Measurements from ENCODE around the gene EVL. TPM values are rescaled to one million over a fixed set of nuclear protein-coding genes. Genes with fewer than 3 reads are reported as not detected.

Gene EVL
- total RNA-seq, 2 experiments from 2014 or later: 340 to 351 TPM

DNA sequence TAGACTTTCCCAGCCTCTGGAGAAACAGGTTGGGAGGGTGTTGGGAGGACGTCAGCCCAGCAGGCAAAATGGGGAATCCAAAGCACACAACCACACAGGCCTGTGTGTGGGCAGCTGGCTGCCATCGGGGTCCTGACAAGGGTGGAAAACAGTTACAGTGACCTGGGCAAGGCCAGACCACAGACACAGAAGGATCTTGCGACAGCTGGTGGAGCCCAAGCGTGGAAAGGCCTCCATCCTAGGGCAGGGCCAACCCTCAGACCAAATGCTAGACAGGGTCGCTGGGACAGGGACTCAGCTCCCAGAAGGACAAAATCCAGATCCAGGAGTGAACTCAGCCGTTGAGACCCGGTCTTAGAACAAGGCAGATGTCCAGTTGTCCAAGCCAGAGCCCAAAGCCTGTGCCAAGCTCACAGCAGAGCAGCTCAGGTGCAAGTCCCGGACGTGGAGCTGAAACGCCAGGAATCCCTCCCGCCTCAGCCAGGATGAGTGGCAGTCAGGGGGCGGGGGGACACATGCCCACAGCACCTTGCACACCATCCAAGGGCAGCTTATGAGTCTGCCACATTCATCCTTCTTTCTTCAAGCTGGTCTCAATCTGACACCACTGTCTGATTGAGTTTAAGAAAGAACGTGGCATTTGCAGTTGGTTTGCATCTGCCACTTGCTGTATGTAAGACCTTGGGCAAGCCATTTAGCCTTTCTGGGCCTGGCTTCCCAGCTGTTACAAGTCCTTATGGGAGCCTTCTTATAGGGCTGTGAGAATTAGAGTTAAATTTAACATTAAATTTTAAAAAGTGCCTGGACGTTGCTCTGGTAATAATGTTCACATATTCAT lies 56.6 kb downstream of the EVL start:
- intact Hi-C loops (cut with micrococcal nuclease): no loop called here
- Mint-ChIP-seq H3K4me3 (no peak overlapping the region), H3K36me3 (ENCODE audit: low read depth) (peaks cover 44% of the 10 kb centered on the region), H3K4me1 (ENCODE audit: low read depth) (peaks cover 24% of the 10 kb centered on the region), H3K27ac (peak overlapping the region; percentile 30), H3K27me3 (no peaks in the 10 kb centered on the region), H3K9me3 (no peaks in the 10 kb centered on the region)
- DNase-seq (no peak), ATAC-seq (no peak)
- TF ChIP-seq, protein P1, sequence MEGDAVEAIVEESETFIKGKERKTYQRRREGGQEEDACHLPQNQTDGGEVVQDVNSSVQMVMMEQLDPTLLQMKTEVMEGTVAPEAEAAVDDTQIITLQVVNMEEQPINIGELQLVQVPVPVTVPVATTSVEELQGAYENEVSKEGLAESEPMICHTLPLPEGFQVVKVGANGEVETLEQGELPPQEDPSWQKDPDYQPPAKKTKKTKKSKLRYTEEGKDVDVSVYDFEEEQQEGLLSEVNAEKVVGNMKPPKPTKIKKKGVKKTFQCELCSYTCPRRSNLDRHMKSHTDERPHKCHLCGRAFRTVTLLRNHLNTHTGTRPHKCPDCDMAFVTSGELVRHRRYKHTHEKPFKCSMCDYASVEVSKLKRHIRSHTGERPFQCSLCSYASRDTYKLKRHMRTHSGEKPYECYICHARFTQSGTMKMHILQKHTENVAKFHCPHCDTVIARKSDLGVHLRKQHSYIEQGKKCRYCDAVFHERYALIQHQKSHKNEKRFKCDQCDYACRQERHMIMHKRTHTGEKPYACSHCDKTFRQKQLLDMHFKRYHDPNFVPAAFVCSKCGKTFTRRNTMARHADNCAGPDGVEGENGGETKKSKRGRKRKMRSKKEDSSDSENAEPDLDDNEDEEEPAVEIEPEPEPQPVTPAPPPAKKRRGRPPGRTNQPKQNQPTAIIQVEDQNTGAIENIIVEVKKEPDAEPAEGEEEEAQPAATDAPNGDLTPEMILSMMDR (IDR thresholded peaks at IDR 0.05): no peak
- POLR2A ChIA-PET: interaction anchor here (3.9 kb wide), 1 partner anchor 9 kb away, joined by 17 read pairs; no protein-coding TSS in a partner anchor
- CTCF ChIA-PET: interaction anchor here (1.4 to 2.1 kb wide), 3 partner anchors 14 to 55 kb away, joined by 3 to 5 read pairs (median 5); no protein-coding TSS in a partner anchor

DNA sequence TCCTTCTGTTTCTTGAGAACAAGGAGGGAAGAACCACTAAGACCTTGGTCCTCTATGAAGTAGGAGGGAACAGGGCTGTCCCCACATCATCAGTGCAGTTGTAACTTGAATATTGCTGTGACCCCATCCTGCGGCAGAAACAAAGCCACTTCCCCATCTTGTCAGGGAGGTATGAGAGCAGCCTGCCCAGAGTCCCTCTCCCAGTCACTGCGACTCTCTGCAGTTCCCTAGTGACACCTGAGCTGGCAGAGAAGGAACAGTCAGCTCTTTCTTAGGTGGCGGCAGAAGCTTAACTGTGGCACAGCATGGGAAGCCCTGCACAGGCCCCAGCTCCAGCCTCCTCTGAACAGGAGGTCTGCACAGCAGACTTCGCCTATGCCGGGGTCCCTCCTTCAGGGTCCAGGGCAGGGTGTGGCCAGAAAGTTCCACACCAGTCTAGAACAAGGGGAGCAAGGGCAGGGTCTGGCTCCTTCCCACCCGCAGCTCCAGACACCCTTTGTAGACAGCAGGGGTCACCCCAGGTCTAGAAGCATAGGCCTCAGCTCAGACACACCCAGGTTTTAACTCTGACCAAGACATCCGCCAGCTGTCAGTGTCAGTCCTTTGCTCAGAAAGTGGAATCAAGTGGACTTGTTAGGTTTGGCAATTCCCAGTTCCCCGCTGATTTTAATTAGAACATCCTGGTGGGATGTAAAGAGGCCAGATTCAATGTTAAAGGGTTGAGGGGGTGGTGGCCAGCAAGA lies 57.4 kb downstream of the EVL start:
- CTCF ChIA-PET: interaction anchor here (1.4 to 2.1 kb wide), 3 partner anchors 15 to 56 kb away, joined by 3 to 5 read pairs (median 5); no protein-coding TSS in a partner anchor
- H3K27me3 Mint-ChIP-seq: no peaks in the 10 kb centered on the region
- no peak for DNase-seq
- H3K27ac Mint-ChIP-seq: peak overlapping the region; percentile 30
- H3K9me3 Mint-ChIP-seq: no peaks in the 10 kb centered on the region
- peaks cover 20% of the 10 kb centered on the region for H3K4me1 Mint-ChIP-seq (ENCODE audit: low read depth)
- ATAC-seq: no peak
- peaks cover 44% of the 10 kb centered on the region for H3K36me3 Mint-ChIP-seq (ENCODE audit: low read depth)
- POLR2A ChIA-PET: interaction anchor here (3.9 kb wide), 1 partner anchor 8 kb away, joined by 17 read pairs; no protein-coding TSS in a partner anchor
- intact Hi-C loops (cut with micrococcal nuclease): no loop called here
- no peak overlapping the region for H3K4me3 Mint-ChIP-seq
- TF ChIP-seq, protein P1 (IDR thresholded peaks at IDR 0.05): no peak

DNA sequence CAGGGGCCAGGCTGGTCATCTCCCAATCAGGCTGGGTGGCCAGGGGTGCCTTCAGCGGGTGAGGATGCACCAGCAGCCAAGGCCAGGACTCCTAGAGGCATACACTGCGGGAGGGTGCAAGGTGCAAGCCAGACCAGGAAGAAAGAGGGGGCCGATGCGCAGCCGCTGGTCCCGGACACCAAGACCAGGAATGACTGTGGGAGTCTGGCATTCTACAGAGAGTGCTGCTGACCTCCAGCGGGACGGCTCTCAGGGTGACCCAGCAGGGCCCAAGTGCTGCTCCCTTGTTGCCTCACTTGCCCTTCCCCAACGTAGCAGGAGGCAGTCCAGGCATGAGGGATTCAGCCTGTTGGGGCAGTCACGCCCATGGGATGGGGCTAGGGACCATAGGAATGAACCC lies 58.4 kb downstream of the EVL start:
- H3K36me3 Mint-ChIP-seq (ENCODE audit: low read depth): peaks cover 39% of the 10 kb centered on the region
- ATAC-seq (no peak), DNase-seq (no peak)
- TF ChIP-seq, protein P1 (IDR thresholded peaks at IDR 0.05): no peak
- intact Hi-C loops (cut with micrococcal nuclease): no loop called here
- H3K9me3 Mint-ChIP-seq: no peaks in the 10 kb centered on the region
- ChIA-PET CTCF (no interaction called here), POLR2A (no interaction called here)
- H3K4me3 Mint-ChIP-seq: no peak overlapping the region
- H3K4me1 Mint-ChIP-seq (ENCODE audit: low read depth): peaks cover 10% of the 10 kb centered on the region
- H3K27me3 Mint-ChIP-seq: no peaks in the 10 kb centered on the region
- no peak overlapping the region for H3K27ac Mint-ChIP-seq

DNA sequence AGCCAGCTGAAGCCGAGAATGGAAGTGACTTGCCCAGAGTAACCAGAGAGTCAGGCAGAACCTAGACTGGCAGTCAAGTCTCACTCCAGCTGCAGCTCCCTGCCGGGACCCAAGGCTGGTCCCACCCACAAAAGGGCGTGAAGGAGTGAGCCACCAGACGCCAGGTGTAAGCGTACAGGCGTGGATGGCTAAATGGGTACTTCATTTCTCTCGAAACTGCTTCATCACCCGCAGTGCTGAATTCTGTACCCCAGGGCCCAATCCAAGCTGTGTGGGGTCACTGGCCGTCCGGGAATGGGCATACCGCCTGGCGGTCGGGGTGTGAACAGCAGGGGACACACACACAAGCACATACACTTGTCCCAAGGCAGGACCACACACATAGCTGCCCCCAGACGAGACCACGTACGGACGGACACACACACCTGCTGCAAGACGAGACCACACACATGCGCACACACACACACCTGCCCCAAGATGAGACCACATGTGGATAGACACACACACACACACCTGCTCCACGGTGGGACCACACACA lies 59.4 kb downstream of the EVL start:
- POLR2A ChIA-PET: no interaction called here
- Mint-ChIP-seq H3K4me1 (ENCODE audit: low read depth) (peaks cover 5% of the 10 kb centered on the region), H3K4me3 (no peak overlapping the region), H3K9me3 (no peaks in the 10 kb centered on the region), H3K36me3 (ENCODE audit: low read depth) (peaks cover 34% of the 10 kb centered on the region), H3K27me3 (no peaks in the 10 kb centered on the region), H3K27ac (peak overlapping the region; percentile 50)
- TF ChIP-seq, protein P1 (IDR thresholded peaks at IDR 0.05): no peak
- DNase-seq: no peak
- CTCF ChIA-PET: interaction anchor here (1.3 kb wide), 1 partner anchor 16 kb away, joined by 7 read pairs; no protein-coding TSS in a partner anchor
- intact Hi-C loops (cut with micrococcal nuclease): no loop called here
- ATAC-seq: no peak

All from activated CD8-positive, alpha-beta T cell treated with anti-CD3 and anti-CD28 coated beads for 36 hours (primary cell).